ENCODE measurements around the gene SLC4A7. TPM values are rescaled to one million over a fixed set of nuclear protein-coding genes. Genes with fewer than 3 reads are reported as not detected.

SLC4A7 gene
- total RNA-seq = 81.6 and 92.8 TPM in 2 replicates

DNA sequence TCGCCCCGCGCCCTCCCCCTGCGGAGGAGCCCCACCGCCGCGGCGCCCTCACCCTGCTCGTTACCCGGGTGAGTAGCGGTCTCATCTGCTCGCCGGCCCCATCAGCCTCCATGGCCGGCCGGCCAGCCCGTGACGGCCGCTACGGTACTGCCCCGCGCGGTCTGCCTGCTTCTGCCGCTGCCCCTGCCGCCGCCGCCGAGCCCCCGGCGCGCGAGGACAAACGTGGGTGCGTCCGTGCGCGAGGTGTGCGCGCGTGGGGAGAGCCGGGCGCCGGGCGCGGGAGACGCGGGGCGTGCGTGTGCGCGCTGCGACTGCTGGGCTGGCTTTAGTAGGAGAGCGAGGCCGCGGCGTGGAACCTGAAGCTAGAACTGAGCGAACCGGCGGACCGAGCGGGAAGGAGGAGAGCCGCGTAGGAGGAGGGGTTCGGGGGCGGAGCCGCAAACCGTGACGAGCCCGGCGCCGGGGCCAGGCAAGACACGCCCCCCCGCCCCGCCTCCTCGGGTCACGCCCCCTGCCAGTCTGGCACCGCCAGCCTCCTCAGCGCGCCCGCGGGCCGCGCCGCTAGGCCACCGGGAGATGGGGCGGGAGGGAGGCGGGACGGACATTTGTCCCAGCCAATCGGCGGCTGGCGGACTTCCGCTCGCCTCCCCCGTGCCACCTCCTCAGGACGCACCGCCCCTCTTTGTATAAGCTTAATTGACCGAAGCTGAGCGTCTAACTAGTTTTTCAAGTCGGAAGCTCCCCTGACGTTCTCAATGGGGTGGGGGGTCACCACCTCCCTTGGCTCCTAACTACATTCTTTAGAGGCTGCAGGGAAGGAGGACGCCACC lies at the start of gene SLC4A7:
SLC4A7 (minus strand) TSS at position 370 of the 830 bp plus-strand sequence; CDS start at position 112, 258 bp downstream.

DNA sequence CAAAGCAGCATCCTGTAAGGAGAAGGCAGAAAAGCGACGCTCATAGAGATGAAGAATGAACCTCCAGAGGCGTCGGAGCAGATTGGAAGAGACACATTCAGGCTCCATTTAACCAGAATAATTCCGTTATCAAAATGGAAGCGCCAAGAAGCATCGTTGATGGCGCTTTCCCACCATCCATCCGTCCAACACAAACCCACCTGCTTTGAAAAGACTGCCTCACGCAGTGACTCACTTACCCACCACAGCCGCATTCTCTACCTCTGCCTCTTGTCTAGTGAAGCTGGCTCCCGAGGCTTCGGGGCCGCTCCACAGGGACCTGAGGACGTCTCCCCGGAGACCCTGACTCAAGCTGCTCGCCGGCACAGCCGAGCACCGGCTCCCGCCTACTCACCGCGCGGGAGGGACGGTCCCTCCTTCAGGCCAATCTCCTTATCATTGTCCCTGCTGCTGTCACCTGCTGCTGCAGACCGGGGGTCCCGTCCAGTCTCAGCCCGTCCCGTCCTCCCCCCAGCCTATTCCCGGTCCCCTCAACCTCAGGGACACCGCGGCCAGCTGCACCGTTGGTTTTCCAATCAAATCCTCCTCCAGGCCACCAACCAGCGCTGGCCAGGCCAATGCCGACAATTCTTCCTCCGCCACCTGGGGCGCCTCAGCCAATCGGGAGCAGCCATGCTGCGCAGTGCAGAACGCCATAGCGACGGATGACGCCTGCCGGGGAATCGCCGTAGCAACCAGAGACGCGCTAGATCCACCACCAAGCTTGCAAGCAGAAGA lies 115.2 kb downstream of the SLC4A7 start, which contains the start of gene NEK10:
NEK10 (minus strand) TSS at position 553 of the 777 bp plus-strand sequence. CDS start 16,501 bp downstream, outside the sequence.

Other genes with a start within 250 kb of the SLC4A7 start
- gene NEK10, start 115.0 kb downstream of the SLC4A7 start, total RNA-seq = 0.72 and 2.6 TPM in 2 replicates
- not detected in 2 replicates for gene EOMES, start 237.9 kb upstream of the SLC4A7 start, total RNA-seq

Data from tracheal epithelial cell (primary cell).